Non-pigmented ciliary epithelial cell (primary cell): ENCODE results near the gene KAZALD1.
"Not testable (repeated sequence)": the region's sequence is repeated elsewhere in the genome, so short reads cannot be mapped to it uniquely, and the experiment has no call there.

Experiments used
- DNase-seq: peaks from one replicate; pipeline ENCODE4 v3.0.0-alpha.2; 2010; ENCODE audit warnings: low read depth

Gene KAZALD1

GRCh38 chr10:101030496-101031127 lies 31.2 kb upstream of the KAZALD1 start:
- no peak for DNase-seq

- no peak for DNase-seq
Observed at GRCh38 chr10:101031128-101031795, 30.5 kb upstream of the KAZALD1 start, which contains the start of the genes PDZD7 and SFXN3. PDZD7 (minus strand) TSS chr10:101031129; CDS start chr10:101030219, 910 bp downstream. SFXN3 (plus strand) TSS chr10:101031234; CDS start chr10:101034695, 3,461 bp downstream.

- DNase-seq: no peak
Observed at GRCh38 chr10:101031796-101032636, 29.8 kb upstream of the KAZALD1 start.

GRCh38 chr10:101032637-101033224 lies 29.1 kb upstream of the KAZALD1 start:
- peak; percentile 68 for DNase-seq

- no peak for DNase-seq
Observed at GRCh38 chr10:101033276-101033675, 28.5 kb upstream of the KAZALD1 start.

GRCh38 chr10:101034404-101034803 lies 27.4 kb upstream of the KAZALD1 start:
- DNase-seq: not testable (repeated sequence)

GRCh38 chr10:101035314-101035713 lies 26.5 kb upstream of the KAZALD1 start:
- no peak for DNase-seq

GRCh38 chr10:101035916-101036702 lies 25.7 kb upstream of the KAZALD1 start:
- DNase-seq: no peak

GRCh38 chr10:101036726-101037125 lies 25.1 kb upstream of the KAZALD1 start:
- DNase-seq: no peak

- no peak for DNase-seq
Observed at GRCh38 chr10:101038484-101038883, 23.3 kb upstream of the KAZALD1 start.

- no peak for DNase-seq
Observed at GRCh38 chr10:101040061-101040460, 21.7 kb upstream of the KAZALD1 start.

- no peak for DNase-seq
Observed at GRCh38 chr10:101040851-101041250, 20.9 kb upstream of the KAZALD1 start.

- no peak for DNase-seq
Observed at GRCh38 chr10:101041252-101041761, 20.5 kb upstream of the KAZALD1 start.

GRCh38 chr10:101042118-101042517 lies 19.7 kb upstream of the KAZALD1 start:
- no peak for DNase-seq

GRCh38 chr10:101042667-101043362 lies 19.0 kb upstream of the KAZALD1 start:
- DNase-seq: peak; percentile 65

GRCh38 chr10:101043363-101043707 lies 18.5 kb upstream of the KAZALD1 start:
- DNase-seq: no peak

- DNase-seq: no peak
Observed at GRCh38 chr10:101044117-101044516, 17.7 kb upstream of the KAZALD1 start.

GRCh38 chr10:101046332-101047238 lies 15.2 kb upstream of the KAZALD1 start:
- DNase-seq: no peak

GRCh38 chr10:101047268-101047667 lies 14.5 kb upstream of the KAZALD1 start:
- no peak for DNase-seq
